ENCODE results near the gene SLC24A4.

Gene SLC24A4

DNA sequence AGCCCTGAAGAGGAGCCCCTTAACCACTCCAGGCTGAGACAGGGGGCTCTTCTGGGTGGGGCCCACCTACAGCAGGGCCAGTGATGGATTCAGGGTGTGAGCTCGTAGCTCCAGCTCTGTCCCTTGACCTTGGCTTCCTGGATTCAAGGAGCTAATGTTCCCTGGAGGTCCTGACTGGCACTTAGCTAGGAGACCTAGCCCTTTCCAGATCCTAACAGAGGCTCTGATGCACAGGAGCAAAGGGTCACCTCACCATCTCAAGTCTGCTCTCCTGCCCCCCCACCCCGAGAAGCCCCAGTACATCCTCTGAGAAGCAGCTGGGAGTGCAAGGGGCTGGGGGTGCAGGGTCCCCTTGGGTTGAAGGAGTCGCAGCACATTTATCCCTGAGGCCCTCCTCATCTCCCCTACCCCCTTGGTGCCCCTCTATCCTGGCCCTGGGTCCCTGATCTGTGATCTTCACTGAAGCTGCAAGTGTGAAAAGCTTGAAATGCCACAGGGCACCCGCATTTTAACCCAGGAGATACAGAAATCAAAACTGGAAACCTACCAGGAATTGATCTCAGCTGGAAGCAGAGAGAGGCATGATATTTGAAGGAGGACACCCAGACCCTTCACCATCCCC, 193.5 kb downstream of the SLC24A4 start:
- DNase-seq (ENCODE audit: low spot score) (no peak), ATAC-seq (ENCODE audit: low read depth) (no peak)
- peaks cover 9% of the 10 kb centered on the region for H3K4me1 ChIP-seq (ENCODE audit: insufficient read depth, poor library complexity, severe bottlenecking)
- no peaks in the 10 kb centered on the region for H3K9me3 ChIP-seq (ENCODE audit: severe bottlenecking)
- TF ChIP-seq, protein P1, sequence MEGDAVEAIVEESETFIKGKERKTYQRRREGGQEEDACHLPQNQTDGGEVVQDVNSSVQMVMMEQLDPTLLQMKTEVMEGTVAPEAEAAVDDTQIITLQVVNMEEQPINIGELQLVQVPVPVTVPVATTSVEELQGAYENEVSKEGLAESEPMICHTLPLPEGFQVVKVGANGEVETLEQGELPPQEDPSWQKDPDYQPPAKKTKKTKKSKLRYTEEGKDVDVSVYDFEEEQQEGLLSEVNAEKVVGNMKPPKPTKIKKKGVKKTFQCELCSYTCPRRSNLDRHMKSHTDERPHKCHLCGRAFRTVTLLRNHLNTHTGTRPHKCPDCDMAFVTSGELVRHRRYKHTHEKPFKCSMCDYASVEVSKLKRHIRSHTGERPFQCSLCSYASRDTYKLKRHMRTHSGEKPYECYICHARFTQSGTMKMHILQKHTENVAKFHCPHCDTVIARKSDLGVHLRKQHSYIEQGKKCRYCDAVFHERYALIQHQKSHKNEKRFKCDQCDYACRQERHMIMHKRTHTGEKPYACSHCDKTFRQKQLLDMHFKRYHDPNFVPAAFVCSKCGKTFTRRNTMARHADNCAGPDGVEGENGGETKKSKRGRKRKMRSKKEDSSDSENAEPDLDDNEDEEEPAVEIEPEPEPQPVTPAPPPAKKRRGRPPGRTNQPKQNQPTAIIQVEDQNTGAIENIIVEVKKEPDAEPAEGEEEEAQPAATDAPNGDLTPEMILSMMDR (IDR thresholded peaks at IDR 0.05; ENCODE audit: poor library complexity, severe bottlenecking): no peak
- no peak overlapping the region for H3K4me3 ChIP-seq (ENCODE audit: severe bottlenecking)
- no peak overlapping the region for H3K27ac ChIP-seq (ENCODE audit: poor library complexity, severe bottlenecking)
- no peaks in the 10 kb centered on the region for H3K27me3 ChIP-seq (ENCODE audit: insufficient read depth, poor library complexity, severe bottlenecking)
- H3K36me3 ChIP-seq (ENCODE audit: low read depth): no peaks in the 10 kb centered on the region

DNA sequence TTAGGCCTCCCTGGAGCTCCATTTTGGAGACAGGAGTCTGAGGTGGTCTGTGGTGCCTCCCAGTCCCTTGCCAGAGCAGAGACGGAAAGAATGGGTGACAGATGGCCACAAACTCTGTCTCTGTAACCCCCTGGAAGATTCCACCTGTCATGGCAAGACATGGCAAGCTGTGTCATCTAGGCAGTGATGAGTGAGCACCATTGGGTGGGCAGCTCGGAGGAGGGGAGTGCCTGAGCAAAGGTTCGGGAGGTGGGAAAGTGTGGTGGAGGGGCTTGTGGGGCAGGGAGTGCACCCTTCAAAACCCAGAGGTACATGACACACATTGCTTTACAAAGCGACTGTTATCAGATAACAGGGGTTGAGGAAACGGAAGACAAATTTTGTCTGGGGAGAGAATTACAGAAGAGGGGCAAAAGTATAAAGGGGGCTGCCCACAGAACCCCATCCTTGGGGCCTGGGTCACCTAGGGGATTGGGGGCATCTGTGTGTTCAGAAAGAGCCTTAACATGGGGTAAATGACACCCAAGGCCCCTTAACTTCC, 194.1 kb downstream of the SLC24A4 start:
- Histone ChIP-seq H3K27ac (ENCODE audit: poor library complexity, severe bottlenecking) (no peak overlapping the region), H3K9me3 (ENCODE audit: severe bottlenecking) (no peaks in the 10 kb centered on the region), H3K4me3 (ENCODE audit: severe bottlenecking) (no peak overlapping the region), H3K4me1 (ENCODE audit: insufficient read depth, poor library complexity, severe bottlenecking) (peaks cover 3% of the 10 kb centered on the region), H3K27me3 (ENCODE audit: insufficient read depth, poor library complexity, severe bottlenecking) (no peaks in the 10 kb centered on the region), H3K36me3 (ENCODE audit: low read depth) (no peaks in the 10 kb centered on the region)
- TF ChIP-seq, protein P1 (IDR thresholded peaks at IDR 0.05; ENCODE audit: poor library complexity, severe bottlenecking): no peak
- ATAC-seq (ENCODE audit: low read depth) (no peak), DNase-seq (ENCODE audit: low spot score) (no peak)

DNA sequence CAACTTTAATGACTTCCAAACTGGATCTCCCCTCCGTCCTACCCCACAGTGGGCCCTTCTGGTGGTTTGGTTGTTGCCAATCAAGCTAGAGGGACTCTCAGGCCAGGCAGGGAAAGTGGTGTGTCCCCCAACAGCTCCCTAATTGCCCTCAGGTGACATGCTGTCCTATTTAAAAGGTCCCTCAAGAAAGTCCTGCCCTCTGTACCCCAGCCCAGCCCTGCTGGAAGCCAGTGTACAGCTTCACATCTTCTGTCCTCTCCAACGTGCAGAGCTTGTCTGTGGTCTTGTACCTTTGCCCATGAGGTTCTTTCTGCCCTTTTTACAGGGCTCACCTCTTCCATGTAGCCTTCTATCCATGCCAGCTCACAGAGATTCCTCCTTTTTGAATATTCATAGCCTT, 194.8 kb downstream of the SLC24A4 start:
- ATAC-seq (ENCODE audit: low read depth) (no peak), DNase-seq (ENCODE audit: low spot score) (no peak)
- TF ChIP-seq, protein P1 (IDR thresholded peaks at IDR 0.05; ENCODE audit: poor library complexity, severe bottlenecking): no peak
- H3K27me3 ChIP-seq (ENCODE audit: insufficient read depth, poor library complexity, severe bottlenecking): no peaks in the 10 kb centered on the region
- no peaks in the 10 kb centered on the region for H3K36me3 ChIP-seq (ENCODE audit: low read depth)
- no peak overlapping the region for H3K27ac ChIP-seq (ENCODE audit: poor library complexity, severe bottlenecking)
- no peaks in the 10 kb centered on the region for H3K4me1 ChIP-seq (ENCODE audit: insufficient read depth, poor library complexity, severe bottlenecking)
- no peaks in the 10 kb centered on the region for H3K9me3 ChIP-seq (ENCODE audit: severe bottlenecking)
- no peak overlapping the region for H3K4me3 ChIP-seq (ENCODE audit: severe bottlenecking)

DNA sequence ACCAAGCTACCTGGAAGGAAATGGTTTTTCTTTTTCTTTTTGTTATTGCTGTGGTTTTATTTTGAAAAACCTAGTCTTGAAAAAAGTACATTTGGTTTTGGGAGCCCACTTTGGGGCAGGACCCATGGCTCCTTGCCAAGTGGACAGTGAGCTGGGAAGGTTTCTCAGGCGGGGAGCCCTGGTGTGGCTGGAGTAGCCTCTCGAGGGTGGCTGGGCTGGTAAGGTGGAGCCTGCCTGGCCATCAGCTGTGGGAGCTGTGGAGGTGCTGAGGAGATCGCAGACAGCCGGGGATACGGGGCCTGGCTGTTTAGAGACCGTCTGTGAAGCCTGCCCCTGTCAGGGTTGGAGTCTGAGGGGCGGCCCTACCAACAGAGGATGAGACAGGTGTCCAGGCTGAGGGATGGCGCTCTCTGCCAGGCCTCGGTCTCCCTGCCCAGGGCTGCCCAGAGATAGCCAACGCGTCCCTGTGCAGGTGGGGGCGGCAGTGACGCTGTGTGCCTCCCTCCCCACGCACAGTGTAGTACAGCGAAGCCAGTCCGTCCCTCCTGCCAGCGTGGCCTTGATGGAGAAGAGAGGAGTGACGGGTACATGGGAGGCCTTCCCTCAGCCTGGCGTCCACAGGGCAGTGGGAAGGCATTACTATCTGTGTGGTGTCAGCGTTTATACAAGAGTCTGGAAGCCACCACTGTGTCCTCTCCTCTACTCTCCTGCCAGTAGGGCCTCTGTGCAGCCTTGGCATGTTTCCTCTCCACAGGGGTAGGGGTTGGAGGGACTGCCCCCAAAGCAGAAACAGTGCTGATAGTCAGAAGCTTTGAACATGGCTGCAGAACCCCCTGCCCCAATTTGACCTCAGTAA, 196.5 kb downstream of the SLC24A4 start:
- no peak overlapping the region for H3K27ac ChIP-seq (ENCODE audit: poor library complexity, severe bottlenecking)

More for the DNA sequence above, 196.5 kb downstream of the SLC24A4 start:
- no peaks in the 10 kb centered on the region for H3K4me1 ChIP-seq (ENCODE audit: insufficient read depth, poor library complexity, severe bottlenecking)
- no peak for ATAC-seq (ENCODE audit: low read depth)
- H3K9me3 ChIP-seq (ENCODE audit: severe bottlenecking): no peaks in the 10 kb centered on the region
- H3K4me3 ChIP-seq (ENCODE audit: severe bottlenecking): no peak overlapping the region
- no peak for DNase-seq (ENCODE audit: low spot score)
- no peaks in the 10 kb centered on the region for H3K27me3 ChIP-seq (ENCODE audit: insufficient read depth, poor library complexity, severe bottlenecking)
- H3K36me3 ChIP-seq (ENCODE audit: low read depth): no peaks in the 10 kb centered on the region
- TF ChIP-seq, protein P1 (IDR thresholded peaks at IDR 0.05; ENCODE audit: poor library complexity, severe bottlenecking): no peak

Data from RWPE2 (cell line).